HepG2 (cell line): ENCODE data around the gene APOL2. TPM values are rescaled to one million over a fixed set of nuclear protein-coding genes. Genes with fewer than 3 reads are reported as not detected.

Experiments used
- ATAC-seq: fragments of 200-7000 bp; cut with Tn5 transposase; 3 replicates; pipeline ENCODE4 v1.9.1; 2020; ENCODE audit warnings: mild to moderate bottlenecking, moderate library complexity
- BruUV-seq: library from RNA; stranded (reverse); fragments of 400-500 nt; replicated peaks from 2 replicates; lab custom pipeline; 2021; lab: Mats Ljungman, UMichigan
- CTCF ChIA-PET: fragments of 300-600 bp; formaldehyde crosslinking; extraction: SDS; loops from one replicate; lab custom pipeline; 2021; ENCODE audit warnings: low total read pairs, inconsistent platforms, low intra/inter-chr PET ratio; lab: Yijun Ruan, JAX
- POLR2A ChIA-PET: fragments of 350-600 bp; sonication (Branson Sonifier 250); formaldehyde crosslinking; loops from one replicate; lab custom pipeline; 2020; ENCODE audit warnings: antibody characterized with exemption, inconsistent platforms; lab: Yijun Ruan, JAX
- DNase-seq: peaks from one replicate; pipeline ENCODE4 v3.0.0-alpha.2; 2015; ENCODE audit warnings: low spot score
- FAIRE-seq: peaks from 3 replicates; lab custom pipeline; 2011; peaks lifted over from hg19 to GRCh38; lab: Jason Lieb, UNC
- H2AFZ ChIP-seq: one replicate; pipeline ENCODE4 v1.6.1; 2011; ENCODE audit warnings: low read length, inconsistent platforms
- H3K27ac ChIP-seq: fragments of 300-600 bp; 3 replicates; pipeline ENCODE4 v1.8.0; 2011; ENCODE audit warnings: mixed run types, mild to moderate bottlenecking, mixed read lengths, low read length, inconsistent platforms; ENCODE audit not compliant: insufficient read depth; ENCODE audit errors: extremely low read length
- H3K27me3 ChIP-seq, 2 experiments: fragments of 200-600 bp in 1 of 2; 2 replicates in 1 of 2; 3 replicates in 1 of 2; pipeline versions ENCODE4 v1.6.0 to v1.8.0; 2011; ENCODE audit warnings: low read length in 2 of 2, mild to moderate bottlenecking in 2 of 2, moderate library complexity in 2 of 2, inconsistent platforms in 1 of 2; ENCODE audit not compliant: insufficient read depth in 2 of 2, control insufficient read depth in 1 of 2
- H3K36me3 ChIP-seq, 2 experiments: fragments of 200-600 bp in 1 of 2; replicated peaks in 1 of 2; 2 replicates in 1 of 2; 3 replicates in 1 of 2; pipeline versions ENCODE4 v1.5.1 to v1.8.0; 2011; ENCODE audit warnings: low read length in 2 of 2, inconsistent platforms in 1 of 2; ENCODE audit not compliant: insufficient read depth in 2 of 2, control insufficient read depth in 1 of 2
- H3K4me1 ChIP-seq: 2 replicates; pipeline ENCODE4 v1.5.1; 2012; ENCODE audit warnings: low read length, inconsistent platforms; ENCODE audit not compliant: insufficient read depth
- H3K4me2 ChIP-seq: 2 replicates; pipeline ENCODE4 v1.6.0; 2011; ENCODE audit warnings: low read depth, low read length, inconsistent platforms
- H3K4me3 ChIP-seq, 3 experiments: fragments of 200-600 bp in 1 of 3; sonication (generic), shearing (Covaris generic) in 1 of 3; replicated peaks in 1 of 3; 2 replicates each; pipeline ENCODE4 v1.5.1; 2011 to 2016; ENCODE audit warnings: low read length in 3 of 3, inconsistent platforms in 2 of 3, low read depth in 2 of 3, mild to moderate bottlenecking in 2 of 3, control low read depth in 1 of 3, mixed read lengths in 1 of 3; ENCODE audit not compliant: insufficient read depth in 1 of 3
- H3K79me2 ChIP-seq: one replicate; pipeline ENCODE4 v1.6.1; 2011; ENCODE audit warnings: low read length, inconsistent platforms; ENCODE audit not compliant: insufficient read depth
- H3K9ac ChIP-seq: 2 replicates; pipeline ENCODE4 v1.6.0; 2011; ENCODE audit warnings: mild to moderate bottlenecking, low read depth, low read length, inconsistent platforms; ENCODE audit not compliant: insufficient read depth
- H3K9me3 ChIP-seq: 2 replicates; pipeline ENCODE4 v1.5.1; 2012; ENCODE audit warnings: mild to moderate bottlenecking, low read length
- H4K20me1 ChIP-seq: 2 replicates; pipeline ENCODE4 v1.6.0; 2011; ENCODE audit warnings: inconsistent platforms, mild to moderate bottlenecking, low read length, moderate library complexity; ENCODE audit not compliant: insufficient read depth
- HMGXB4 ChIP-seq, 2 experiments: sonication (generic) in 1 of 2; formaldehyde crosslinking in 1 of 2; IDR thresholded peaks; 2 replicates each; pipeline versions ENCODE4 v1.4.0 to v1.6.1; 2018 to 2020; ENCODE audit warnings: missing genetic modification reagents in 2 of 2, borderline replicate concordance in 1 of 2, low read depth in 1 of 2, mild to moderate bottlenecking in 1 of 2, missing biosample characterization in 1 of 2
- HNF4A ChIP-seq: sonication (generic); formaldehyde crosslinking; IDR thresholded peaks from 2 replicates; pipeline ENCODE4 v1.4.0; 2020; ENCODE audit warnings: missing genetic modification reagents
- PATZ1 ChIP-seq: sonication (generic); formaldehyde crosslinking; IDR thresholded peaks from 2 replicates; pipeline ENCODE4 v1.4.0; 2020; ENCODE audit warnings: missing genetic modification reagents
- ZBTB7B ChIP-seq: sonication (generic); formaldehyde crosslinking; IDR thresholded peaks from 2 replicates; pipeline ENCODE4 v1.4.0; 2020; ENCODE audit warnings: missing genetic modification reagents
- WGBS: methylation state at CpG from one replicate; pipeline ENCODE4 v1.1.6; 2017; ENCODE audit warnings: low lambda C conversion rate; 5-methylcytosine and 5-hydroxymethylcytosine counted together
- in situ Hi-C: cut with HindIII; loops from 2 replicates; pipeline ENCODE4 v1.10.0; 2017; ENCODE audit warnings: low pct_unique_long_range_greater_than_20kb; ENCODE audit not compliant: extremely low pct_ligation_motif_present
- intact Hi-C: fragments of 100-400 bp; cut with micrococcal nuclease; formaldehyde crosslinking; loops from one replicate; pipeline ENCODE4 v1.10.0; 2022; ENCODE audit not compliant: unreplicated experiment
- polyA plus RNA-seq, 8 experiments: library from polyadenylated mRNA; depleted of rRNA in 3 of 8; stranded (reverse) in 7 of 8; unstranded in 1 of 8; fragments of >200 nt; fragmentation: Illumina TruSeq in 4 of 8; extraction: Trizol in 4 of 8; gene quantifications; 2 replicates each; pipeline versions ENCODE4 v1.2.1 to v1.2.3, GENCODE V29; 2011 to 2016; ENCODE audit warnings: low read depth in 4 of 8, missing spikeins in 1 of 8, mixed read lengths in 1 of 8; ENCODE audit not compliant: insufficient read depth in 1 of 8
- total RNA-seq, 5 experiments: library from RNA; depleted of rRNA; stranded (reverse); fragments of >200 nt; fragmentation: Illumina TruSeq; extraction: Trizol; gene quantifications; 2 replicates each; pipeline ENCODE4 v1.2.3, GENCODE V29; 2016; ENCODE audit warnings: low read depth in 1 of 5

The APOL2 gene
- total and polyA plus RNA-seq, 2 of the 13 experiments (the other 11 are each of a cell fraction or from before 2014, with no cell fraction given) = 28.7 to 51.2 TPM

- peak; percentile 99 for TF ChIP-seq PATZ1
Observed at GRCh38 chr22:36221799-36222751, 17.3 kb downstream of the APOL2 start (continued).

- no peak for DNase-seq
- Histone ChIP-seq H3K79me2 (no peaks in the 10 kb centered on the region), H3K27ac (no peak overlapping the region), H3K4me1 (peaks cover 22% of the 10 kb centered on the region), H3K4me2 (peak overlapping the region; percentile 28; the same call in 1 of the 2 replicates), H3K27me3 (no peaks in the 10 kb centered on the region), H3K36me3 (no peaks in the 10 kb centered on the region)
- FAIRE-seq = no peak
- in situ Hi-C loops = loop anchor here (10.0 kb wide), 1 partner anchor 76 kb away; no protein-coding TSS in a partner anchor
- no peak; the same call in 2 of the 3 replicates for ATAC-seq
- TF ChIP-seq HMGXB4 (CRISPR knock-in tag; IDR thresholded peaks at IDR 0.05; ENCODE audit: borderline replicate concordance in 1 of 2, low read depth in 1 of 2) = no peak
- TF ChIP-seq ZBTB7B (CRISPR knock-in tag) = no peak
- peak; percentile 46 for TF ChIP-seq HNF4A (CRISPR knock-in tag)
- TF ChIP-seq, all 625 proteins: peak for 1
- H2AFZ ChIP-seq = no peak overlapping the region
- POLR2A ChIA-PET = no interaction called here
- intact Hi-C loops = no loop called here
- H3K9me3 ChIP-seq = no peaks in the 10 kb centered on the region
- 8% methylated on average over 9 of the region's 9 CpGs for WGBS
- H3K4me3 ChIP-seq = no peak overlapping the region
- H3K9ac ChIP-seq = no peak overlapping the region
- BruUV-seq = no TSS peak
- H4K20me1 ChIP-seq = no peaks in the 10 kb centered on the region
- CTCF ChIA-PET = interaction anchor here (2.2 kb wide), 1 partner anchor 26 kb away, joined by 22 read pairs; no protein-coding TSS in a partner anchor
Observed at GRCh38 chr22:36220451-36220921, 18.8 kb downstream of the APOL2 start.
